GM18526 (cell line): ENCODE data around the gene FRRS1L.

Experiments used
- POLR2A ChIP-seq: IDR thresholded peaks from 3 replicates; pipeline ENCODE4 v1.6.1; 2011; ENCODE audit not compliant: insufficient read length; ENCODE audit errors: extremely low read depth

FRRS1L gene

DNA sequence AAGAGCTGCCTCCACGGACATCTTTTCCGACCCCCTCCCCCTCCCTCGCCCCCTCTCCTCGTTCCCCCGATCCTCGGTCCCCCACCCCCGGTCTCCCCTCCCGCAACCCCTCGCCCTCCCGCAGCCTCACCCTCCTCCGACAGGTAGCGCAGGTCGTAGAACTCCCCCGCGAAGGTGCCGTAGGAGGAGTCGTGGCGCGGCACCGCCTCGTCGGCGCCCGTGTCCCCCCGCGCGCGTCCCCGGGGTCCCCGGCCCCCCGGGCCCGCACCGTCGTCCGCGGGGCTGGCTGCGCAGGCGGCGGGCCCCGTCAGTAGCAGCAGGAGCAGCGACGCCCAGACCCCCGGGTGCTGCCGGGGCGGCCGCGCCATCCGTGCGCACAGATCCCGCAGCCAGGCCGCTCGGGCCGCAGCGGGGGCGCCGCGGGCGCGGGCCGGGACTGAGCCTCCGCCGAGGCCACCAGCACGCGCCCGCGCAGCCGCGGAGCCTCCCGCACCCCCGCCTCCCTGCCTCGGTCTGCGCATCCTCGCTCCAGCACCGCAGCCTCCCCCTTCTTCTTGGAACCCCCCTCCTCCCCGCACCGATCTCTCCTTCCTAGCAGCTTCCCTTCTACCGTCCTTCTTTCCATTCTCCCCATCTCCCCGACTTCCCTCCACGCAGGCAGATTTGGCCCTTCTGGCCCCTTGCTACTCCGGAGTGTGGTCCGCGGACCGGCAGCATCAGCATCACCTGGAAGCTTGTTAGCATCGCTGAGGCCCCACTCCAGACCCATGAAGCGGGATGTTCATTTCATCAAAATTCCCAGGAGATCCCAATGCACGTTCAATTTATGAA, at the start of gene FRRS1L:
Gene FRRS1L, minus strand, starts transcription at position 479 of the 831 bp plus-strand sequence. Its CDS starts 111 bp downstream, at position 368.
- TF ChIP-seq POLR2A, result no peak

DNA sequence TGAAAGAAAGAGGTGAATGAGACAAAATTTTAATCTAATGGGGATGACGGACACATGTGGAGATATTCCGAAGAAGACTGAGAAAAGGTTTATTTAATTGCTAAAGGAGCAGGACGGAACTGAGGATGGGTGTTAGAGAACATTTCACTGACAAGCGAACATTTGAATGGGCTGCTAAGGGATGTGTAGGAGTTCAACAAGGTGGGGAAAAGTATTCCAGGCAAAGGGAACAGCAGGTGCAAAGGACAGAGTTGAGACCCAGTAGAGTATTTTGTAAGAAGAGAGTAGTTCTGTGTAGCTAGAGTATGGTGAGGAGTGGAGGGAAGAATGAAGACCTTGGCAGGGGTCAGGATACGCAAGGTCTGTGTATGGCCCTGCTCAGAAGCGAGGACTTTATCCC, 47.4 kb upstream of the FRRS1L start:
- TF ChIP-seq POLR2A, result no peak

- TF ChIP-seq POLR2A, result no peak
Observed at GRCh38 chr9:109213285-109214121, 46.5 kb upstream of the FRRS1L start.

- TF ChIP-seq POLR2A, result no peak
Observed at GRCh38 chr9:109212768-109213167, 45.7 kb upstream of the FRRS1L start.

GRCh38 chr9:109206670-109207069, 39.6 kb upstream of the FRRS1L start:
- no peak for TF ChIP-seq POLR2A

- no peak for TF ChIP-seq POLR2A
Observed at GRCh38 chr9:109205526-109205925, 38.5 kb upstream of the FRRS1L start.

DNA sequence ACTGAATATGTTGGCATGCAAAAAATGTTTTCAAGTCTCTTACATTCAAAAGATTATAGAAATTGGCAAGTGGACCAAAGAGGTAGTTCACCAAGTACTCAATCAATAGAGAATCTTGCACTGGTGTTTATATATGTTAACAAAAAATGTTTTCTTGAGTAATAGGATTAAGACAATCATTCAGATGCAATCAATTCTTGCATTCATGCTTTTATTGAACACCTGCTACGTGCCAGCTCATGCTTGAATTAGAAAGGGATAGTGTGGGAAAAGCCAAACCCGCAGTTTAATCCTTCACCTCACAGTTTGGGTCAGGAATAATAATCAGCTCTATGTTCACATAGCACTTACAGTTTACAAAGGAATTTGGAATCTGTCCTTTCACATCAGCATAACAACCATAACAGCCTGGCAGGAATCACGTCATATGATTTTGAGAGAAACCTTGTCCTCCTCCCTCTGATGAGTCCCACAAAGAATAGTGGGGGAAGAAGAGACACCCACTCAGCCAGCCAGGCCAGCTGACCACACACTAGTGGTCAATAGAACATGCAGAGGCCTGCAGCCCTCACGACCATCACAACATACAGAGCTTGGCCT, 36.8 kb upstream of the FRRS1L start:
- no peak for TF ChIP-seq POLR2A

GRCh38 chr9:109199676-109200075, 32.6 kb upstream of the FRRS1L start:
- TF ChIP-seq POLR2A, result no peak

- no peak for TF ChIP-seq POLR2A
Observed at GRCh38 chr9:109198736-109199382, 31.8 kb upstream of the FRRS1L start.

DNA sequence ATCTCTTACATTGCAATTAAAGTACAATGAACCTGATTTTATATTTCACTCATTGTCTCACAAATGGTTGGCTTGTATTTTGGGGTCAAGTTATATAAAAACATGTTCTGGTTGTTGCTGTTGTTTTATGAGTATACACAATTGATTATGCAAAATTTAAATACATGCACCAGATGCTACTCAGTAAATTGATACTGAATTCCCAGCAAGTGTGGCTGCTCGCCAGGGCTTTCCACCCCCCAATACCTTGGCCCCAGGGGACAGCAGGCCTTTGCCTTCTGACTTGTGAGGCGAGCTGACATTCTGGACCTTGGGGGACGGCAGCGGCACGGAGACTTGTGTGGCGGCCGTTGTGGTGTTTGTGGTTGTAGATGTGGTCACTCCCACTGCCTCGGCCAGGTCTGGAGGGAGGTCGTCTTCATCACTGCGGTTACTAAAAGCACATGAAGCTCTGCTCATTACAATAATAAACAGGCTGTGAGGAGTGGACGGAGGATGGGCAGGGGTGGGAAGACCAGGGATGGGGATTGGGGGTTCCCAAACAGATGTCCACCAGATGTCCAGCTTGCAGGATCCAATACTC, 27.0 kb upstream of the FRRS1L start:
- no peak for TF ChIP-seq POLR2A

GRCh38 chr9:109192732-109193361, 25.8 kb upstream of the FRRS1L start:
- TF ChIP-seq POLR2A, result no peak

GRCh38 chr9:109191746-109192145, 24.7 kb upstream of the FRRS1L start:
- TF ChIP-seq POLR2A, result no peak

GRCh38 chr9:109190151-109190550, 23.1 kb upstream of the FRRS1L start:
- no peak for TF ChIP-seq POLR2A

GRCh38 chr9:109186857-109187520, 19.9 kb upstream of the FRRS1L start:
- TF ChIP-seq POLR2A, result no peak
